ENCODE results near the gene MTOR.

The MTOR gene

GRCh38 chr1:11216074-11216473 lies 46.3 kb downstream of the MTOR start:
- DNase-seq (ENCODE audit: low spot score) = no peak

DNA sequence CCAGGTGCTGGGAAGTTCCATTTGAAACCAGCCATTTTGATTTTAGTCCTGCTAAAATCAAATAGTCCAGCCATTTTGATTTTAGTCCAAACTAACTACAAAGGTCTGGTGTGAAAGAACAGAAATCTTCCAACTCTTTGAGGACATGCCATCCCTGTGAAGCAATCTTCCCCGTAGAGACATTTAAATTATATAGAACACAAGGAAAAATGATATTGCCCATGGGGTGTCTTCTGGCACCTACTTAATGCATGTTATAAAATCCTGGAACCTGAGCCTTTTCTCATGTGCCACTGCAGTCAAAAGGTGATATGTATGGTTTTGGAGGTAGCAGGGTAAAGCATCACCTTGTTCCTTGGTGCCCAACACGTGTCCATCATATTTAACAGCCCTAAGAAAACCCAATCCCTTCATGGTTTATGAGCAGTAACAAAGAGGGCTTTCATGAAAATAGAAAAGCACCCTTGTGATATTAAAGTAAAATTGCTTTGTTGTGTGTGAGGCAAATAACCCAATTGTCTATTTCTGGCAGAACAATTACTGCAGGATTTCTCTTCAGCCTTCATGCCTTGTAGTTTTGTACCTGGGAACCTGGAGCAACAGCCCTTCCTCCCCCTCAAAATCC lies 46.9 kb downstream of the MTOR start:
- no peak for DNase-seq (ENCODE audit: low spot score)

GRCh38 chr1:11214698-11215380 lies 47.5 kb downstream of the MTOR start:
- no peak for DNase-seq (ENCODE audit: low spot score)

- no peak for DNase-seq (ENCODE audit: low spot score)
Measured at GRCh38 chr1:11211925-11212587, 50.3 kb downstream of the MTOR start.

GRCh38 chr1:11211461-11211860 lies 50.9 kb downstream of the MTOR start:
- DNase-seq (ENCODE audit: low spot score) = no peak

GRCh38 chr1:11207898-11208611 lies 54.3 kb downstream of the MTOR start:
- DNase-seq (ENCODE audit: low spot score) = no peak

DNA sequence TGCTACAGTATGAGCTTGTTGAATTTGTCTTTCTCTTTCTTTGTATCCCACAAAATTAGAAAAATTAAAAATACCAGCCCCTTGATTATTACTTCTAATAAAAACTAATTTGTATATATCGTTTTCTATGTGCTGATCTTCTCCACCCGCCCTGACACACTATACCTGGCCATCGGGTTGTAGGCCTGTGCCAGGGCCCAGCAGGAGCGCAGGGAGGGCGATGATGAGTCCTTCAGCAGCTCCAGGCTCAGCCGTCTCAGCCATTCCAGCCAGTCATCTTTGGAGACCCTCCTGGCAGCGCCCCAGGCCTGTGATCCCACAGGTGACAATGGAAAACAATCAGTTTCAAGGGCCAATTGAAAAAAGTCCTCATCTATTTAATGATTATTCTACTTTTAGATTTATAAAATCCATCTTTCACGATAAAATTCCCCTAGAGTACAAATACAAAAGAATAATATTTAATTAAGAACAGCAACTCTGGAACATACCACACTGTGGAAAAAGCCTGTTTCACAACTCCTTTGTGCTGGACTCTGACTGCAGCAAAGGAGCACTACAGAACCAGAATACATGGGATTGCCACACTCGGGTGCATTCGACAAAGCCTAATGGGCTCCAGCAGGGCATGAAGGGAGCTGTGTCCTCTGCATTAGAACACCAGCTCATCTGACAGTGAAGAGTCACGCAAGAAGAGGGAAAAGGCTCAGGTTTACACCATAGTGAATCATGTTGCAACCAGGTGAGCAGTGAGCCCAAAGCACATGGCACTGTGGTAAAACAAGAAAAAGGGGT lies 57.8 kb downstream of the MTOR start:
- no peak for DNase-seq (ENCODE audit: low spot score)

DNA sequence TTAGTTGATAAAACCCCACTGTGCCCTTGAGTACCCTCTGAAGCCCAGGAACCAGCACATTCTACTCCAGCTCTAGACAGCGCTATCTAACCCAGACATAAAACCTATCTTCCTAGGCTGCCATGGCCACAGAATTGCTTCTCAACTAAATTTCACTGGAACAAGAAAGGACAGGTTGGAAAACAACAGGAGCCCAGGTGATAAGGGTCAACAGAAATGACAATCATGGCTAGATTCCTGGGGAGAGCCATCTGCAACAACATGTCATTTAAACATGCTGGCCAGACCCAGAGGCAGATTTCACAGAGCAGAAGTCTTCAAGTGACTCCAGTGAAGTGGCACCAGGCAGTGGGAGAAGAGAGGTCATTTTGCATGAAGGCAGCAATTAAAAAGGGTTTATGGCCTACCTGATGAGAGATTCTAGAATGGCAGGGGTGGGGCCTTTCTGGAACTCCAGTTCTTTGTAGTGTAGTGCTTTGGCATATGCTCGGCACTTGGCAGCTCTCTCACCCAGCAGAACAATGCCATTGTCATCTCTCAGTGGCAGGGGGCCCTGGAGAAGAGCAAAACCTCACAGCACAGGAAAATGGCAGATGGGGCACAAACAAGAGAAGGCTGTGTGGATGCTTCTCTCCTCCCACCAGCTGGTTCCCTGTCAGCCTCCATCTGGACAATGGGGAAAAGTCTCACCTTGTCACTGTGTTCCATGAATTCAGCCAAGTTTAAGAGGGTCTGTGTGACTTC lies 63.3 kb downstream of the MTOR start:
- DNase-seq (ENCODE audit: low spot score) = no peak

- no peak for DNase-seq (ENCODE audit: low spot score)
Measured at GRCh38 chr1:11198257-11198656, 64.1 kb downstream of the MTOR start.

- no peak for DNase-seq (ENCODE audit: low spot score)
Measured at GRCh38 chr1:11197359-11197758, 65.0 kb downstream of the MTOR start.

- no peak for DNase-seq (ENCODE audit: low spot score)
Measured at GRCh38 chr1:11196945-11197344, 65.4 kb downstream of the MTOR start.

- no peak for DNase-seq (ENCODE audit: low spot score)
Measured at GRCh38 chr1:11194407-11195176, 67.8 kb downstream of the MTOR start.

DNA sequence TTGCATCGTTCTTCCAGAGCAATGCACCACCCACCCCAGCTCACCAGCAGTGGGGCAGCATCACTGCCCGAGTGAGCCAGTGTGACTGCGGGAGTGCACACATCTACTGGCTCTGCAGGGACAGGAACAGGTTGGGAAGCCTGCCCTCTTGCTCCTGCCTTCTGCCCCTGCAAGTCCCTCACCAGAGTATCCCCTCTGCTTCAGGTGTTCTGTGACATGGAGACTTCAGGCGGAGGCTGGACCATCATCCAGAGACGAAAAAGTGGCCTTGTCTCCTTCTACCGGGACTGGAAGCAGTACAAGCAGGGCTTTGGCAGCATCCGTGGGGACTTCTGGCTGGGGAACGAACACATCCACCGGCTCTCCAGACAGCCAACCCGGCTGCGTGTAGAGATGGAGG lies 69.0 kb downstream of the MTOR start:
- DNase-seq (ENCODE audit: low spot score) = no peak

GRCh38 chr1:11188858-11189451 lies 73.4 kb downstream of the MTOR start, which contains the start of gene ANGPTL7:
Gene ANGPTL7 (plus strand): TSS chr1:11189355. CDS start chr1:11189580, 225 bp downstream.
- no peak for DNase-seq (ENCODE audit: low spot score)

GRCh38 chr1:11188381-11188780 lies 74.0 kb downstream of the MTOR start:
- no peak for DNase-seq (ENCODE audit: low spot score)

DNA sequence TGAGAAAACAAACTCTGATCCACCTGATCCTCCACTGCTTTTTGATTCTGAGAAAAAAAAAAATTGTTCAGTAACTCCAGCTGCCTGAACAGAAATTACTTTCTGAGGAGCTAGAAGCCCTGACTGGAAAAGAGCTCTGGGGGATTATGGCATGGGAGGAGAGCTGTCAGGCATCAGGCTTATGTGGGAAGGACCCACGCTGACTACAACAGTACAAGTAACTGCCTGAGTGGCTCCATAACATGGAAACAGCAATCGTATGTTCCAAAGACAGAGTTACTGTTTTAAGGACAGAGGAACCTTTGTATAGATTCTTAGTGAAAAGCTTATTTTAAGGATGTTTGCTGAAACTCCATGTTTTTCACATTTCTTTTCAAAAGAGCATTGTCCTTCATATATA lies 74.4 kb downstream of the MTOR start:
- no peak for DNase-seq (ENCODE audit: low spot score)

- DNase-seq (ENCODE audit: low spot score) = no peak
Measured at GRCh38 chr1:11187494-11187893, 74.9 kb downstream of the MTOR start.

DNA sequence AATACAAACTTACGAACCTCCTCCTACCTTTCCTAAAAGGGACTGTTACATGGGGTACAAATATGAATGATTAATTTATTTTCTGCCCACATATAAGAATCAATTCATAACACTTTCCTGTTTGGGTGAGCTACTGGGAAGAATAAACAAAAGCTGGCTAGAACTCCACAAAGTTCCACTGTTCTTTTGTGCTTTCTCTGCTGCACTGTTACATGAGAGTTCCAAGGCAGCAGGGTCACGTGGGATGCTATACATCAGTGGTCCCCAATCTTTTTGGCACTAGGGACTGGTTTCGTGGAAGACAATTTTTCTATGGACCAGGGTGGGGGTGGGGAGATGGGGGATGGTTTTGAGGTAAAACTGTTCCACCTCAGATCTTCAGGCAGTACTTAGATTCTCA lies 75.4 kb downstream of the MTOR start:
- no peak for DNase-seq (ENCODE audit: low spot score)

DNA sequence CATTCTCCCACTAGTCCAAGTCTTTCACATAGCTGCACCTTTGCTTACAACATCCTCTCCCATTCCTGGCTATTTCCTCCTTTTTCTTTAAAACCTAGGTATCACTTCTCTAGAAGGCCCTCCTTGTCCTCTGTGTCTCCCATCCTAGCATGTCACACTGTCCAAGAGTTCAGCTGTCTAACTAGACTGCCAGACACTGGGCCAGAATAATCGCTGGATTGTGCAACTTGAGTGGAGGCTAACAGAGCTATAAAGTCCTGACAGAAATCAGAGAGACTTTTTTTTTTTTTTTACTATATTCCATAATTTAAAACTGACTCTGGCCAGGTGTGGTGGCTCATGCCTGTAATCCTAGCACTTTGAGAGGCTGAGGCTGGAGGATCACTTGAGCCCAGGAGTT lies 77.4 kb downstream of the MTOR start:
- no peak for DNase-seq (ENCODE audit: low spot score)

DNA sequence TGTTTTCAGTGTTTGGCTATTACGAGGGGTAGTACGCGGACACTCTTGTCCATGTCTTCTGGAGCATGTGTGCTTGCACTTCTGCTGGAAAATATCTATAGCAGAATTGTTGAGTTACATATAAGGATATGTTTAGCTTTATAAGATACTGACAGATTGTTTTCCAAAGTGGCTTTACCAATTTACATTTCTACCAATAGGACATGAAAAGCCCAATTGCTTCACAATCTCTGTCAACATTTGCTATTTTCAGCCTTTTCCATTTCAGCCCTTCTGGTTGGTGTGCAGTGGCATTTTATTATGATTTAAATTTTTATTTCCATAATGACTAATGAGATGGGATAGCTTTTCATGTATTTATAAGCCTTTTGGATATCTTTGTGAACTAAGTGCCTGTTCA lies 79.5 kb downstream of the MTOR start:
- no peak for DNase-seq (ENCODE audit: low spot score)

Data from SK-N-DZ (cell line).